GM21526 (cell line): ENCODE measurements around the gene DIAPH2.
A peak's percentile ranks its signal among the peaks of the same experiment; 100 is the strongest.

Source experiments
- ATAC-seq: cut with Tn5 transposase; IDR thresholded peaks from one replicate; pipeline ENCODE4 v1.9.1; 2021; ENCODE audit warnings: moderate library complexity; ENCODE audit not compliant: unreplicated experiment, low FRiP score

The DIAPH2 gene

GRCh38 chrX:97132664-97133415 lies 448.2 kb downstream of the DIAPH2 start:
- ATAC-seq, result no peak

- ATAC-seq, result no peak
Measured at GRCh38 chrX:97145934-97146333, 461.3 kb downstream of the DIAPH2 start.

- ATAC-seq, result no peak
Measured at GRCh38 chrX:97155816-97156215, 471.2 kb downstream of the DIAPH2 start.

- no peak for ATAC-seq
Measured at GRCh38 chrX:97158269-97158668, 473.6 kb downstream of the DIAPH2 start.

GRCh38 chrX:97159916-97160800 lies 475.5 kb downstream of the DIAPH2 start:
- ATAC-seq, result no peak

- no peak for ATAC-seq
Measured at GRCh38 chrX:97167333-97167732, 482.7 kb downstream of the DIAPH2 start.

- peak; percentile 64 for ATAC-seq
Measured at GRCh38 chrX:97168646-97169045, 484.0 kb downstream of the DIAPH2 start.

GRCh38 chrX:97175147-97175546 lies 490.5 kb downstream of the DIAPH2 start:
- ATAC-seq, result no peak

- ATAC-seq, result no peak
Measured at GRCh38 chrX:97189668-97190067, 505.0 kb downstream of the DIAPH2 start.

GRCh38 chrX:97199501-97199900 lies 514.9 kb downstream of the DIAPH2 start:
- ATAC-seq, result no peak

GRCh38 chrX:97200454-97200853 lies 515.8 kb downstream of the DIAPH2 start:
- no peak for ATAC-seq

- ATAC-seq, result no peak
Measured at GRCh38 chrX:97210501-97210900, 525.9 kb downstream of the DIAPH2 start.

GRCh38 chrX:97211070-97211469 lies 526.4 kb downstream of the DIAPH2 start:
- no peak for ATAC-seq

- no peak for ATAC-seq
Measured at GRCh38 chrX:97215186-97215585, 530.5 kb downstream of the DIAPH2 start.

- no peak for ATAC-seq
Measured at GRCh38 chrX:97224148-97224547, 539.5 kb downstream of the DIAPH2 start.

GRCh38 chrX:97229318-97229717 lies 544.7 kb downstream of the DIAPH2 start:
- no peak for ATAC-seq

- no peak for ATAC-seq
Measured at GRCh38 chrX:97230948-97231347, 546.3 kb downstream of the DIAPH2 start.

- ATAC-seq, result peak; percentile 100
Measured at GRCh38 chrX:97234471-97235081, 549.9 kb downstream of the DIAPH2 start.

GRCh38 chrX:97238632-97239031 lies 554.0 kb downstream of the DIAPH2 start:
- ATAC-seq, result no peak

- no peak for ATAC-seq
Measured at GRCh38 chrX:97252111-97252510, 567.5 kb downstream of the DIAPH2 start.

- ATAC-seq, result no peak
Measured at GRCh38 chrX:97260679-97261078, 576.0 kb downstream of the DIAPH2 start.
